Activated CD4-positive, CD25-positive, alpha-beta regulatory T cell treated with anti-CD3 and anti-CD28 coated beads, Interleukin-2, amount 50 U/mL, for 16 hours (primary cell): ENCODE results near the gene C8A.

ENCODE experiments used
- DNase-seq: peaks from one replicate; pipeline ENCODE4 v3.0.0-alpha.2; 2020; ENCODE audit warnings: low read depth, low spot score

The C8A gene

GRCh38 chr1:56925193-56925592 lies 70.6 kb downstream of the C8A start:
- no peak for DNase-seq

GRCh38 chr1:56927171-56927570 lies 72.6 kb downstream of the C8A start:
- no peak for DNase-seq

- DNase-seq, result no peak
These were observed 73.4 kb downstream of the C8A start for GRCh38 chr1:56927986-56928385.

- DNase-seq, result no peak
These were observed 74.9 kb downstream of the C8A start for GRCh38 chr1:56929492-56929891.

- no peak for DNase-seq
These were observed 76.6 kb downstream of the C8A start for GRCh38 chr1:56931211-56931610.

- DNase-seq, result no peak
These were observed 77.1 kb downstream of the C8A start for GRCh38 chr1:56931686-56932085.

- no peak for DNase-seq
These were observed 78.6 kb downstream of the C8A start for GRCh38 chr1:56933161-56933560.

- DNase-seq, result no peak
These were observed 79.0 kb downstream of the C8A start for GRCh38 chr1:56933606-56934005.

- DNase-seq, result no peak
These were observed 79.9 kb downstream of the C8A start for GRCh38 chr1:56934430-56935060.

- no peak for DNase-seq
These were observed 84.0 kb downstream of the C8A start for GRCh38 chr1:56938646-56939045.

GRCh38 chr1:56939209-56939608 lies 84.6 kb downstream of the C8A start:
- no peak for DNase-seq

- no peak for DNase-seq
These were observed 85.4 kb downstream of the C8A start for GRCh38 chr1:56940039-56940438.

GRCh38 chr1:56948403-56949023 lies 93.9 kb downstream of the C8A start:
- no peak for DNase-seq

GRCh38 chr1:56952501-56952900 lies 97.9 kb downstream of the C8A start:
- no peak for DNase-seq

- no peak for DNase-seq
These were observed 98.8 kb downstream of the C8A start for GRCh38 chr1:56953386-56953785.

- no peak for DNase-seq
These were observed 100.1 kb downstream of the C8A start for GRCh38 chr1:56954664-56955063.

- no peak for DNase-seq
These were observed 103.3 kb downstream of the C8A start for GRCh38 chr1:56957931-56958330.

GRCh38 chr1:56958526-56958925 lies 103.9 kb downstream of the C8A start:
- no peak for DNase-seq

GRCh38 chr1:56961426-56961825 lies 106.8 kb downstream of the C8A start:
- no peak for DNase-seq

GRCh38 chr1:56963667-56964066 lies 109.1 kb downstream of the C8A start:
- no peak for DNase-seq

- no peak for DNase-seq
These were observed 109.9 kb downstream of the C8A start for GRCh38 chr1:56964349-56965017.

GRCh38 chr1:56965191-56965590 lies 110.6 kb downstream of the C8A start:
- no peak for DNase-seq
